ENCODE measurements around the gene ZDHHC12.

The ZDHHC12 gene

DNA sequence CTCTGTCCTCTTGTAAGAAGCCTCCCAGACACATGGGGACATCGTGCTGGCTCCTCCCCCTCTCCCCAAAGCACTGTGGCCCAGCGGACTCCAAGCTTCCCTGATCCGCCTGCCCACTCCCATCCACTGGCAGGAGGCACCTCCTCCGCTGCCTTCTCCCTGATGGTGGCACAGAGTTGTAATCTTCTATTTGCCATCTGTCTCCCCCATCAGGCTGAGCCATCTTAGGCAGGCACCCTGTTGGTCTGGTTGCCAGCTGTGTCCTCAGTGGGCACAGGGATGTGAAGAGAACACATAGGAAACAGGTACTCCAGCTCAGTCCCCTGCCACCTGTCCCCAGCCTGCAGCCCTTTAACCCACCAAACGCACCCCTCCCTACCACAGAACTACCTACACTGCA, 5.4 kb upstream of the ZDHHC12 start:
- H2AFZ ChIP-seq: no peak overlapping the region
- no peak overlapping the region for H3K4me3 ChIP-seq (ENCODE audit: low read depth, low read length)
- H3K4me2 ChIP-seq (ENCODE audit: low read length): no peak overlapping the region
- no peaks in the 10 kb centered on the region for H3K27me3 ChIP-seq (ENCODE audit: control insufficient read depth, insufficient read depth, low read length)
- H3K27ac ChIP-seq: no peak overlapping the region
- H3K79me2 ChIP-seq: no peaks in the 10 kb centered on the region
- no peak overlapping the region for H3K9ac ChIP-seq
- H3K4me1 ChIP-seq: peaks cover 5% of the 10 kb centered on the region
- TF ChIP-seq, protein P1, sequence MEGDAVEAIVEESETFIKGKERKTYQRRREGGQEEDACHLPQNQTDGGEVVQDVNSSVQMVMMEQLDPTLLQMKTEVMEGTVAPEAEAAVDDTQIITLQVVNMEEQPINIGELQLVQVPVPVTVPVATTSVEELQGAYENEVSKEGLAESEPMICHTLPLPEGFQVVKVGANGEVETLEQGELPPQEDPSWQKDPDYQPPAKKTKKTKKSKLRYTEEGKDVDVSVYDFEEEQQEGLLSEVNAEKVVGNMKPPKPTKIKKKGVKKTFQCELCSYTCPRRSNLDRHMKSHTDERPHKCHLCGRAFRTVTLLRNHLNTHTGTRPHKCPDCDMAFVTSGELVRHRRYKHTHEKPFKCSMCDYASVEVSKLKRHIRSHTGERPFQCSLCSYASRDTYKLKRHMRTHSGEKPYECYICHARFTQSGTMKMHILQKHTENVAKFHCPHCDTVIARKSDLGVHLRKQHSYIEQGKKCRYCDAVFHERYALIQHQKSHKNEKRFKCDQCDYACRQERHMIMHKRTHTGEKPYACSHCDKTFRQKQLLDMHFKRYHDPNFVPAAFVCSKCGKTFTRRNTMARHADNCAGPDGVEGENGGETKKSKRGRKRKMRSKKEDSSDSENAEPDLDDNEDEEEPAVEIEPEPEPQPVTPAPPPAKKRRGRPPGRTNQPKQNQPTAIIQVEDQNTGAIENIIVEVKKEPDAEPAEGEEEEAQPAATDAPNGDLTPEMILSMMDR (IDR thresholded peaks at IDR 0.05): no peak
- H3K36me3 ChIP-seq (ENCODE audit: control insufficient read depth, insufficient read depth, low read length): no peaks in the 10 kb centered on the region
- no peaks in the 10 kb centered on the region for H3K9me3 ChIP-seq (ENCODE audit: control insufficient read depth, low read length)

DNA sequence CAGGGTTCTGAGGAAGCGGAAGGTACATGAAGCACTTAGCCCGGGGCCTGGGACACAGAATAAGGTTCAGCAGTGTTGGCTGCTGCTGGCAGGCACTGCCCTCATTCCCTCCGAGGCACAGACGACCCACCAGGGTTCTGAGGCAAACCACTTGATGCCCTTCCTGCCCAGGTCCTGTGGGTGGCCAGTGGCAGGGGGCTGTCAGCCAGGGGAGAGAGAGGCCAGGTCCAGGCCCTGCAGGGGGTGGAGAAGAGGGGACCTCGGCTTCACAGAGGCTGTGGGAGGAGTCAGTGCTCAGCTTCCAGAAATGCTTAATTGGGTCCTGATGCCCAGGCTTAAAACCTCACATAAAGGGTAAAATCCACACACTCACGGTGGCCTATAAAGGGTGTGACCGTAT, 4.4 kb upstream of the ZDHHC12 start:
- TF ChIP-seq, protein P1 (IDR thresholded peaks at IDR 0.05): no peak
- Histone ChIP-seq H3K36me3 (ENCODE audit: control insufficient read depth, insufficient read depth, low read length) (no peaks in the 10 kb centered on the region), H3K4me3 (ENCODE audit: low read depth, low read length) (no peak overlapping the region), H3K27ac (no peak overlapping the region), H3K9me3 (ENCODE audit: control insufficient read depth, low read length) (no peaks in the 10 kb centered on the region), H3K79me2 (no peaks in the 10 kb centered on the region), H3K4me2 (ENCODE audit: low read length) (no peak overlapping the region), H3K4me1 (peaks cover 5% of the 10 kb centered on the region), H2AFZ (no peak overlapping the region), H3K9ac (no peak overlapping the region), H3K27me3 (ENCODE audit: control insufficient read depth, insufficient read depth, low read length) (no peaks in the 10 kb centered on the region)

DNA sequence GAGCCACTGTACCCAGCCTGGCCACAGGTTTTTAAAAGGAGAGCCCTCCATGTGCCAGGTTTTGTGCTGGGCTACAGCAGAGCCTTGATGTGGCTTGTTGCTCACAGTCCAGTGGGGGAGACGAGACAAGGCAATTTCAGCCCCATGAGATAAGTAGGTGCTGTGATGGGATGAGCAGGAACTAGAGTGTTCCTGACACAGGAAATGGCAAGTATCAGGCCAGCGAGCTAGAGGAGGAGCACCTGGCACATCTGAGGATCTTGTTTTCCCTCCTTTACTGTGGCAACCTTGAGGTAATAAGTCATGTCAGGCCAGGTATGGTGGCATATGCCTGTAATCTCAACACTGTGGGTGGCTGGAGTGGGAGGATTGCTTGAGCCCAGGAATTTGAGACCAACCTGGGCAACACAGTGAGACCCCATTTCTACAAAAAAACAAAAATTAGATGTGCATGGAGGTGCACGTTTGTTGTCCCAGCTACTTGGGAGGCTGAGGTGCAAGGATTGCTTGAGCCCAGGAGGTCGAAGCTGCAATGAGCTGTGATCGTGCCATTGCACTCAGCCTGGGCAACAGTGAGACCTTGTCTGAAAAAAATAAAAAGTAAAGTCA, 3.8 kb upstream of the ZDHHC12 start:
- H3K79me2 ChIP-seq: no peaks in the 10 kb centered on the region
- no peak overlapping the region for H3K4me2 ChIP-seq (ENCODE audit: low read length)
- TF ChIP-seq, protein P1 (IDR thresholded peaks at IDR 0.05): no peak
- no peaks in the 10 kb centered on the region for H3K36me3 ChIP-seq (ENCODE audit: control insufficient read depth, insufficient read depth, low read length)
- H3K4me1 ChIP-seq: peaks cover 5% of the 10 kb centered on the region
- H3K9me3 ChIP-seq (ENCODE audit: control insufficient read depth, low read length): no peaks in the 10 kb centered on the region
- no peak overlapping the region for H3K9ac ChIP-seq
- H3K27ac ChIP-seq: no peak overlapping the region
- H2AFZ ChIP-seq: no peak overlapping the region
- H3K27me3 ChIP-seq (ENCODE audit: control insufficient read depth, insufficient read depth, low read length): no peaks in the 10 kb centered on the region
- no peak overlapping the region for H3K4me3 ChIP-seq (ENCODE audit: low read depth, low read length)

DNA sequence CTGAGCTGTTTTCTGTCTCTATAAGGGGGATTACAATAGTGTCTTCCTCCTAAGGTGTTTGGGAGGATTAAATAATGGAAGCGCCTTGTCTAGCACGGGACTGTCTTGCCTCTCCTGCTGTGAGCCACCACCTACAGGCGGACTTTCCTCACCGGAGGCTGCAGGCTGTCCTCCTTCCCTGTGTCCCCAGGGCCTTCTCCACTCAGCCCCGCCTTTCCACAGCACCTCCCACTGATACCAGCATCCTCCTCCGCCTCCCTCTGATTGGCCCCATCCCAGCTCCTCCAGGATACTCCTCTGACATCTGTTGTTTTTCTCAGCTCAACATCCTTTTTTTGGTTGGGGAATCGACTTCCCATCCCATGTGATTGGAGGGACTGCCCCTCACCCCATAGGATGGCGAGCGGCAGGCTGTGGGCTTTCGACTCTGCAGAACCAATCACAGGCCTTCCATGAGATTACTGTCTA, 851 bp upstream of the ZDHHC12 start:
- H3K79me2 ChIP-seq: no peaks in the 10 kb centered on the region
- TF ChIP-seq, protein P1 (IDR thresholded peaks at IDR 0.05): no peak
- peak overlapping the region; percentile 57 for H3K4me2 ChIP-seq (ENCODE audit: low read length)
- peaks cover 5% of the 10 kb centered on the region for H3K4me1 ChIP-seq
- no peaks in the 10 kb centered on the region for H3K27me3 ChIP-seq (ENCODE audit: control insufficient read depth, insufficient read depth, low read length)
- H3K36me3 ChIP-seq (ENCODE audit: control insufficient read depth, insufficient read depth, low read length): no peaks in the 10 kb centered on the region
- peak overlapping the region; percentile 56 for H3K27ac ChIP-seq
- no peaks in the 10 kb centered on the region for H3K9me3 ChIP-seq (ENCODE audit: control insufficient read depth, low read length)
- no peak overlapping the region for H3K9ac ChIP-seq
- peak overlapping the region; percentile 56 for H2AFZ ChIP-seq
- H3K4me3 ChIP-seq (ENCODE audit: low read depth, low read length): peak overlapping the region; percentile 83

DNA sequence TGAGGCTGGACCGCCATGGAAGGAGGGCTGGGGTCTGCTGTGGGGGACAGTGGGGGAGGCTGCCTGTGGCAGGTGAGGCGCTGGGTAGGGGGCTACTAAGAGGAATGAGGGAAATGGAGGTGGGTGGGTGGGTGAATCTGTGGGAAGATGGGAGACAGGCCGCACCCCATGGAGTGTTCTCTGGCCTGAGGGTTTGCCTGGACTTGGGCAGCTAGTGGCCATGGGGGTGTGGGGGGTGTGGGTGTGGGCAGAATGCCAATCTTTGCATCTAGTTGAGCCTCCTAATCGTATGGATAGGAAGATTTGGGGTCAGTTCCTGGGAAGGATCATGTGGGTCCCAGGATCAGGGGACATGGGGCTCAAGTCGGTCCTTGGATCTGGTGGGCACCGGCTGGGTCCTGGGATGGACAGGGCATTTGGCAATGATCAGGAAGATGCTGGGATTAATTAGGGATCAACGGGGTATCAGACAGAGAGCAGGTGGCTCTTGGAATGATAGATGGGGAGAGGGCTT, 518 bp downstream of the ZDHHC12 start:
- Histone ChIP-seq H3K27ac (no peak overlapping the region), H3K4me2 (ENCODE audit: low read length) (peak overlapping the region; percentile 96), H3K27me3 (ENCODE audit: control insufficient read depth, insufficient read depth, low read length) (no peaks in the 10 kb centered on the region), H3K4me1 (peaks cover 5% of the 10 kb centered on the region), H3K9me3 (ENCODE audit: control insufficient read depth, low read length) (no peaks in the 10 kb centered on the region), H3K9ac (no peak overlapping the region), H3K79me2 (no peaks in the 10 kb centered on the region), H3K36me3 (ENCODE audit: control insufficient read depth, insufficient read depth, low read length) (no peaks in the 10 kb centered on the region), H2AFZ (peak overlapping the region; percentile 72), H3K4me3 (ENCODE audit: low read depth, low read length) (peak overlapping the region; percentile 83)
- TF ChIP-seq, protein P1 (IDR thresholded peaks at IDR 0.05): no peak
